Keratinocyte (primary cell): ENCODE data around the gene CD247.

Experiments
- CTCF ChIP-seq, 3 experiments: IDR thresholded peaks in 1 of 3; conservative IDR thresholded peaks in 1 of 3; optimal IDR thresholded peaks in 1 of 3; 2 replicates in 2 of 3; 3 replicates in 1 of 3; pipeline versions ENCODE3 to v1.5.1; 2011; ENCODE audit warnings: low read length in 3 of 3, mild to moderate bottlenecking in 3 of 3, moderate library complexity in 2 of 3, control low read depth in 1 of 3, inconsistent platforms in 1 of 3; ENCODE audit not compliant: insufficient read depth in 2 of 3; ENCODE audit errors: extremely low read depth in 1 of 3
- EZH2 ChIP-seq: IDR thresholded peaks from one replicate; pipeline ENCODE4 v1.6.1; 2012; ENCODE audit warnings: inconsistent platforms, mild to moderate bottlenecking, low read length, moderate library complexity

GRCh38 chr1:167509587-167509986 lies 8.7 kb downstream of the CD247 start:
- TF ChIP-seq EZH2: no peak
- no peak for TF ChIP-seq CTCF (optimal IDR thresholded peaks at IDR 0.05 in 1 of 3, IDR thresholded peaks at IDR 0.05 in 1 of 3, conservative IDR thresholded peaks at IDR 0.05 in 1 of 3; ENCODE audit: extremely low read depth in 1 of 3, insufficient read depth in 2 of 3, low read length in 3 of 3)
